K562 (cell line): ENCODE measurements around the gene NAIF1. TPM values are rescaled to one million over a fixed set of nuclear protein-coding genes. Genes with fewer than 3 reads are reported as not detected.
A peak's percentile ranks its signal among the peaks of the same experiment; 100 is the strongest.

Experiments used
- CBFA2T2 ChIP-seq: fragments of 450-650 bp; conservative IDR thresholded peaks from 2 replicates; pipeline ENCODE4 v1.6.1; 2017; ENCODE audit warnings: mild to moderate bottlenecking
- CBFA2T3 ChIP-seq: fragments of 450-650 bp; IDR thresholded peaks from 2 replicates; pipeline ENCODE4 v1.6.1; 2017
- FOXM1 ChIP-seq, 2 experiments: fragments of 450-650 bp in 1 of 2; sonication (generic) in 1 of 2; formaldehyde crosslinking in 1 of 2; IDR thresholded peaks; 2 replicates each; pipeline versions ENCODE4 v1.6.1 to v1.9.0; 2017 to 2022; ENCODE audit warnings: low read depth in 2 of 2, mild to moderate bottlenecking in 2 of 2, missing genetic modification reagents in 1 of 2, moderate library complexity in 1 of 2
- GABPB1 ChIP-seq: sonication (generic); formaldehyde crosslinking; IDR thresholded peaks from 2 replicates; pipeline ENCODE4 v1.8.0; 2022; ENCODE audit warnings: mild to moderate bottlenecking, missing genetic modification reagents
- GTF2F1 ChIP-seq: IDR thresholded peaks from 2 replicates; pipeline ENCODE4 v1.6.1; 2011; ENCODE audit warnings: low read depth, low read length, improper control_type of control experiment
- HMG20B ChIP-seq: fragments of 250-450 bp; sonication (Bioruptor Pico); IDR thresholded peaks from 2 replicates; pipeline ENCODE4 v1.5.0; 2021; ENCODE audit warnings: mild to moderate bottlenecking
- HNRNPLL ChIP-seq: fragments of 200-400 bp; formaldehyde crosslinking; IDR thresholded peaks from 2 replicates; pipeline ENCODE4 v1.6.1; 2017; ENCODE audit warnings: low read length, low read depth, mild to moderate bottlenecking; ENCODE audit not compliant: poor library complexity, severe bottlenecking
- KDM4B ChIP-seq, 2 experiments: fragments of 450-650 bp in 1 of 2; sonication (generic) in 1 of 2; IDR thresholded peaks; 2 replicates each; pipeline ENCODE4 v1.6.1; 2016 to 2017; ENCODE audit warnings: borderline replicate concordance in 2 of 2, antibody characterized with exemption in 1 of 2, low read depth in 1 of 2, mild to moderate bottlenecking in 1 of 2
- MYBL2 ChIP-seq, 2 experiments: fragments of 450-650 bp in 1 of 2; sonication (generic) in 1 of 2; formaldehyde crosslinking in 1 of 2; IDR thresholded peaks; 2 replicates each; pipeline versions ENCODE4 v1.6.1 to v1.8.1; 2017 to 2022; ENCODE audit warnings: borderline replicate concordance in 1 of 2, inconsistent platforms in 1 of 2, low read depth in 1 of 2, mild to moderate bottlenecking in 1 of 2, missing genetic modification reagents in 1 of 2, moderate library complexity in 1 of 2
- NRF1 ChIP-seq, 2 experiments: fragments of 450-650 bp; IDR thresholded peaks in 1 of 2; conservative IDR thresholded peaks in 1 of 2; 2 replicates each; pipeline ENCODE4 v1.6.1; 2014; ENCODE audit warnings: mild to moderate bottlenecking in 2 of 2
- NUFIP1 ChIP-seq: fragments of 450-650 bp; IDR thresholded peaks from 2 replicates; pipeline ENCODE4 v1.6.1; 2018; ENCODE audit not compliant: partially characterized antibody
- TAF9B ChIP-seq: fragments of 450-650 bp; IDR thresholded peaks from 2 replicates; pipeline ENCODE4 v1.6.1; 2018; ENCODE audit warnings: mild to moderate bottlenecking; ENCODE audit not compliant: partially characterized antibody
- TAL1 ChIP-seq: fragments of 450-650 bp; IDR thresholded peaks from 2 replicates; pipeline ENCODE4 v1.6.1; 2016; ENCODE audit warnings: mild to moderate bottlenecking
- THRAP3 ChIP-seq: fragments of 450-650 bp; IDR thresholded peaks from 2 replicates; pipeline ENCODE4 v1.6.1; 2016; ENCODE audit warnings: mild to moderate bottlenecking, inconsistent platforms, borderline replicate concordance
- ZKSCAN3 ChIP-seq: fragments of 250-450 bp; sonication (Bioruptor Pico); IDR thresholded peaks from 2 replicates; pipeline ENCODE4 v1.4.0; 2020
- ZNF551 ChIP-seq: fragments of 250-450 bp; sonication (Bioruptor Pico); IDR thresholded peaks from 2 replicates; pipeline ENCODE4 v1.5.0; 2021; ENCODE audit warnings: mild to moderate bottlenecking, moderate library complexity
- ZNF778 ChIP-seq: fragments of 450-650 bp; formaldehyde crosslinking; IDR thresholded peaks from 2 replicates; pipeline ENCODE4 v1.4.0; 2020; ENCODE audit warnings: mild to moderate bottlenecking, moderate library complexity
- polyA plus RNA-seq, 8 experiments: library from polyadenylated mRNA; depleted of rRNA in 4 of 8; stranded (reverse) in 5 of 8; unstranded in 3 of 8; fragments of >200 nt; fragmentation: Nextera tagmentation in 2 of 8; fragmentation: Illumina TruSeq in 1 of 8; extraction: Ambion mirVana in 2 of 8; extraction: Trizol in 1 of 8; gene quantifications; 2 replicates each; pipeline versions ENCODE4 v1.2.1 to v1.2.3, GENCODE V29; 2011 to 2014; ENCODE audit warnings: inconsistent platforms in 1 of 8, missing spikeins in 1 of 8
- total RNA-seq, 7 experiments: library from RNA; depleted of rRNA in 6 of 7; stranded (reverse); fragments of >200 nt in 6 of 7; fragmentation: Illumina TruSeq in 2 of 7; extraction: Trizol in 2 of 7; gene quantifications; 2 replicates each; pipeline versions ENCODE4 v1.2.1 to v1.2.3, GENCODE V29; 2011 to 2021; ENCODE audit warnings: low replicate concordance in 1 of 7
- TF ChIP-seq, protein P1 (sequence below): sonication (generic); formaldehyde crosslinking; IDR thresholded peaks from 2 replicates; pipeline ENCODE4 v1.8.0; 2022; ENCODE audit warnings: mild to moderate bottlenecking, missing genetic modification reagents
- TF ChIP-seq, protein P2 (sequence below): sonication (generic); formaldehyde crosslinking; IDR thresholded peaks from 2 replicates; pipeline ENCODE4 v1.8.0; 2022; ENCODE audit warnings: missing genetic modification reagents, mild to moderate bottlenecking, borderline replicate concordance
- TF ChIP-seq, protein P3 (sequence below): sonication (generic); formaldehyde crosslinking; IDR thresholded peaks from 2 replicates; pipeline ENCODE4 v1.8.0; 2022; ENCODE audit warnings: missing genetic modification reagents, mild to moderate bottlenecking, moderate library complexity, borderline replicate concordance

Gene NAIF1
- total and polyA plus RNA-seq, 9 of the 15 experiments (the other 6 are each of a cell fraction or from before 2014, with no cell fraction given): 4.8 to 26.6 (median 17.2) TPM

DNA sequence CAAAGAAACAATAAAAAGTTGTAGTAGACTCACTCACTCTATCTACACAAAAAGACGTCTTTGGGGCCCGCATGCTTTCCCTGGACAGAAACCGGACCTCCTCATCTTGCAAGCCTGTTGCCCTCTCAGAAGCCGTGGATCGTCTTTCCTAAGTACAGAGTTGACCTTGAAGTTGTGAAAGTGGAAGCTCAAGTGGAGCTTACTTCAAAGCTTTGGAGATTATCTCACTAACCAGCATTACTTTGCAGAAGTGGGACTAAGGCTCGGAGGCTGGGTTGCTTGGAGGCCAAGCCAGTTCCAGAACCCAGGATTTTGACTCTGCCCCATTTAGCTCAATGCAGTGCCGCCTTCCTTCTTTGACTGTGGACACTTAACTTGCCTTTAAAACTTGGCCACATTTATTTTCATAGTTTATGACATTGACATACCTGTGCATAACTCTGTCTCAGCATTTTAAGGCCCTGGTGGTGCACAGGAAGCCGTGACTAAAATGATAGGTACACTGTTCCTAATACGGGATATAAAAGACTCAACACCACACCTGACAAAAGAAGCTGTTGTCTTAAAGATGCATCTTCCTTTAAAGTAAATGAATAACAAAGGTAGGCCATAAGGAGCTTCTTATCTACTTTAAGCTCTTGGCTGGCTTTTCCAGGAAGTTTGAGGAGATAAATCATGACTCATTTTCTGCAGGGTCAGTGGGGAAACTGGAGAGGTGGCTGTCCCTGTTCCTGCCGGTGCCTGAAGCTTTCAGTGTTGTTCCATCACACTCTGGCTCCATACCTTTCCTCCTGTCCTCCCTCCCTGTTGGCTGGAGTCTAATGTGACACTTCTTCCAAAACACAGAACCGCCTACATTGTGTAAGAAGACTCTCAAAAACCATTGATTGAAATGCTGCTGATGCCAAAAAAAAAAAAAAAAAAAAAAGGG lies 11.6 kb upstream of the NAIF1 start (continued):
- TF ChIP-seq TAL1 (peak; percentile 78), CBFA2T3 (no peak), ZKSCAN3 (CRISPR knock-in tag) (no peak), FOXM1 (IDR thresholded peaks at IDR 0.05; ENCODE audit: low read depth) (peak; percentile 68; the same call in 1 of the 2 replicates), FOXM1 (CRISPR knock-in tag; IDR thresholded peaks at IDR 0.05; ENCODE audit: low read depth) (no peak; the same call in 1 of the 2 replicates), HNRNPLL (no peak), GTF2F1 (no peak), NUFIP1 (no peak), ZNF551 (CRISPR knock-in tag) (no peak), THRAP3 (no peak), MYBL2 (IDR thresholded peaks at IDR 0.05; ENCODE audit: low read depth) (no peak), MYBL2 (CRISPR knock-in tag; IDR thresholded peaks at IDR 0.05; ENCODE audit: borderline replicate concordance) (no peak), CBFA2T2 (no peak), GABPB1 (CRISPR knock-in tag) (no peak), TAF9B (no peak), KDM4B (IDR thresholded peaks at IDR 0.05; ENCODE audit: borderline replicate concordance in 2 of 2, low read depth in 1 of 2) (no peak), ZNF778 (CRISPR knock-in tag) (no peak), NRF1 (conservative IDR thresholded peaks at IDR 0.05 in 1 of 2, IDR thresholded peaks at IDR 0.05 in 1 of 2) (no peak), HMG20B (CRISPR knock-in tag) (no peak)
- TF ChIP-seq, protein P1, sequence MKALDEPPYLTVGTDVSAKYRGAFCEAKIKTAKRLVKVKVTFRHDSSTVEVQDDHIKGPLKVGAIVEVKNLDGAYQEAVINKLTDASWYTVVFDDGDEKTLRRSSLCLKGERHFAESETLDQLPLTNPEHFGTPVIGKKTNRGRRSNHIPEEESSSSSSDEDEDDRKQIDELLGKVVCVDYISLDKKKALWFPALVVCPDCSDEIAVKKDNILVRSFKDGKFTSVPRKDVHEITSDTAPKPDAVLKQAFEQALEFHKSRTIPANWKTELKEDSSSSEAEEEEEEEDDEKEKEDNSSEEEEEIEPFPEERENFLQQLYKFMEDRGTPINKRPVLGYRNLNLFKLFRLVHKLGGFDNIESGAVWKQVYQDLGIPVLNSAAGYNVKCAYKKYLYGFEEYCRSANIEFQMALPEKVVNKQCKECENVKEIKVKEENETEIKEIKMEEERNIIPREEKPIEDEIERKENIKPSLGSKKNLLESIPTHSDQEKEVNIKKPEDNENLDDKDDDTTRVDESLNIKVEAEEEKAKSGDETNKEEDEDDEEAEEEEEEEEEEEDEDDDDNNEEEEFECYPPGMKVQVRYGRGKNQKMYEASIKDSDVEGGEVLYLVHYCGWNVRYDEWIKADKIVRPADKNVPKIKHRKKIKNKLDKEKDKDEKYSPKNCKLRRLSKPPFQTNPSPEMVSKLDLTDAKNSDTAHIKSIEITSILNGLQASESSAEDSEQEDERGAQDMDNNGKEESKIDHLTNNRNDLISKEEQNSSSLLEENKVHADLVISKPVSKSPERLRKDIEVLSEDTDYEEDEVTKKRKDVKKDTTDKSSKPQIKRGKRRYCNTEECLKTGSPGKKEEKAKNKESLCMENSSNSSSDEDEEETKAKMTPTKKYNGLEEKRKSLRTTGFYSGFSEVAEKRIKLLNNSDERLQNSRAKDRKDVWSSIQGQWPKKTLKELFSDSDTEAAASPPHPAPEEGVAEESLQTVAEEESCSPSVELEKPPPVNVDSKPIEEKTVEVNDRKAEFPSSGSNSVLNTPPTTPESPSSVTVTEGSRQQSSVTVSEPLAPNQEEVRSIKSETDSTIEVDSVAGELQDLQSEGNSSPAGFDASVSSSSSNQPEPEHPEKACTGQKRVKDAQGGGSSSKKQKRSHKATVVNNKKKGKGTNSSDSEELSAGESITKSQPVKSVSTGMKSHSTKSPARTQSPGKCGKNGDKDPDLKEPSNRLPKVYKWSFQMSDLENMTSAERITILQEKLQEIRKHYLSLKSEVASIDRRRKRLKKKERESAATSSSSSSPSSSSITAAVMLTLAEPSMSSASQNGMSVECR (CRISPR knock-in tag): no peak
- TF ChIP-seq, protein P2, sequence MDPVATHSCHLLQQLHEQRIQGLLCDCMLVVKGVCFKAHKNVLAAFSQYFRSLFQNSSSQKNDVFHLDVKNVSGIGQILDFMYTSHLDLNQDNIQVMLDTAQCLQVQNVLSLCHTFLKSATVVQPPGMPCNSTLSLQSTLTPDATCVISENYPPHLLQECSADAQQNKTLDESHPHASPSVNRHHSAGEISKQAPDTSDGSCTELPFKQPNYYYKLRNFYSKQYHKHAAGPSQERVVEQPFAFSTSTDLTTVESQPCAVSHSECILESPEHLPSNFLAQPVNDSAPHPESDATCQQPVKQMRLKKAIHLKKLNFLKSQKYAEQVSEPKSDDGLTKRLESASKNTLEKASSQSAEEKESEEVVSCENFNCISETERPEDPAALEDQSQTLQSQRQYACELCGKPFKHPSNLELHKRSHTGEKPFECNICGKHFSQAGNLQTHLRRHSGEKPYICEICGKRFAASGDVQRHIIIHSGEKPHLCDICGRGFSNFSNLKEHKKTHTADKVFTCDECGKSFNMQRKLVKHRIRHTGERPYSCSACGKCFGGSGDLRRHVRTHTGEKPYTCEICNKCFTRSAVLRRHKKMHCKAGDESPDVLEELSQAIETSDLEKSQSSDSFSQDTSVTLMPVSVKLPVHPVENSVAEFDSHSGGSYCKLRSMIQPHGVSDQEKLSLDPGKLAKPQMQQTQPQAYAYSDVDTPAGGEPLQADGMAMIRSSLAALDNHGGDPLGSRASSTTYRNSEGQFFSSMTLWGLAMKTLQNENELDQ (CRISPR knock-in tag): no peak
- TF ChIP-seq, protein P3, sequence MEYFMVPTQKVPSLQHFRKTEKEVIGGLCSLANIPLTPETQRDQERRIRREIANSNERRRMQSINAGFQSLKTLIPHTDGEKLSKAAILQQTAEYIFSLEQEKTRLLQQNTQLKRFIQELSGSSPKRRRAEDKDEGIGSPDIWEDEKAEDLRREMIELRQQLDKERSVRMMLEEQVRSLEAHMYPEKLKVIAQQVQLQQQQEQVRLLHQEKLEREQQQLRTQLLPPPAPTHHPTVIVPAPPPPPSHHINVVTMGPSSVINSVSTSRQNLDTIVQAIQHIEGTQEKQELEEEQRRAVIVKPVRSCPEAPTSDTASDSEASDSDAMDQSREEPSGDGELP (CRISPR knock-in tag): peak; percentile 20; the same call in 1 of the 2 replicates
